ENCODE data around the gene VPS13D. TPM values are rescaled to one million over a fixed set of nuclear protein-coding genes. Genes with fewer than 3 reads are reported as not detected.
A peak's percentile ranks its signal among the peaks of the same experiment; 100 is the strongest.

VPS13D gene
- total RNA-seq, 1 donor from 2014 or later, result 28.3 TPM

DNA sequence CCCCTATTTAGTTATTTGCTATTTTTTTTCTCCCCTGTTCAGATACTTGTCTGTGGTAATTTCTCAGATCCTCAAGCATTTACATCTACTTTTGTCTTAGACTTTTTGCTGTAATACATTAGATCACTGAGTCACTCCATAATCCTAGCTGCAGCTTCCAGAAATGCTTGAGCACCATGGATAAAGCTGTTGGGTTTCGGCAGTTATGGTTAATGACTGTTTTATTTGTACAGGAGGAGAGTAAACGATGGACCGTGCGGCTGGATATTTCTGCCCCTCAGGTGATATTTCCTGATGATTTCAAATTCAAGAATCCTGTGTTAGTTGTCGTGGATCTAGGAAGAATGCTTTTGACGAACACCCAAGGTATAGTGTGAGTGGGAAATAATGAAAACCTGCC, 42.9 kb downstream of the VPS13D start:
- intact Hi-C loops (cut with DNase I), result no loop called here
- no peaks in the 10 kb centered on the region for H3K9me3 ChIP-seq
- no peak overlapping the region for H3K4me3 ChIP-seq
- no peak overlapping the region for H3K27ac ChIP-seq
- H3K36me3 ChIP-seq, result peaks cover 65 to 92% of the 10 kb centered on the region in 2 donors
- DNase-seq (ENCODE audit: low spot score in 2 of 2), result no peak
- no peaks in the 10 kb centered on the region for H3K27me3 ChIP-seq
- TF ChIP-seq, protein P1, sequence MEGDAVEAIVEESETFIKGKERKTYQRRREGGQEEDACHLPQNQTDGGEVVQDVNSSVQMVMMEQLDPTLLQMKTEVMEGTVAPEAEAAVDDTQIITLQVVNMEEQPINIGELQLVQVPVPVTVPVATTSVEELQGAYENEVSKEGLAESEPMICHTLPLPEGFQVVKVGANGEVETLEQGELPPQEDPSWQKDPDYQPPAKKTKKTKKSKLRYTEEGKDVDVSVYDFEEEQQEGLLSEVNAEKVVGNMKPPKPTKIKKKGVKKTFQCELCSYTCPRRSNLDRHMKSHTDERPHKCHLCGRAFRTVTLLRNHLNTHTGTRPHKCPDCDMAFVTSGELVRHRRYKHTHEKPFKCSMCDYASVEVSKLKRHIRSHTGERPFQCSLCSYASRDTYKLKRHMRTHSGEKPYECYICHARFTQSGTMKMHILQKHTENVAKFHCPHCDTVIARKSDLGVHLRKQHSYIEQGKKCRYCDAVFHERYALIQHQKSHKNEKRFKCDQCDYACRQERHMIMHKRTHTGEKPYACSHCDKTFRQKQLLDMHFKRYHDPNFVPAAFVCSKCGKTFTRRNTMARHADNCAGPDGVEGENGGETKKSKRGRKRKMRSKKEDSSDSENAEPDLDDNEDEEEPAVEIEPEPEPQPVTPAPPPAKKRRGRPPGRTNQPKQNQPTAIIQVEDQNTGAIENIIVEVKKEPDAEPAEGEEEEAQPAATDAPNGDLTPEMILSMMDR (IDR thresholded peaks at IDR 0.05), result no peak
- no peaks in the 10 kb centered on the region for H3K4me1 ChIP-seq

DNA sequence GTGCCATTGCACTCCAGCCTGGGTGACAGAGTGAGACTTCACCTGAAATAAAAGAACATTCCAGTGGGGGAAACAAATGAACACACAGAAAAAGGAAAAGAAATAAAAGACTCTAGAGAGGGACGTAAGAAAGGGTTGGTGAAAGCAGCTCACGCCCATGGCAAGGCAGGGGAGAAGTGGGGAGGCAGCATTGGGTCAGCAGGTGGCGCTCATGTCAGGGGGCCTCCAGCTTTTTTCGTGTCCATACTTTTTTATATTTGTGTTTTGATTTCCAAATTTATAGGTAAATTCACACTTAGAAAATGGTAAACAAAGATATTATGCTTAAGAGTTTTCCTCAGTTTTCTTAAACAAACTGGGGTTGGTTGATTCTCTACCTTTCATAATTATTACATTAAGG, 45.5 kb downstream of the VPS13D start:
- DNase-seq (ENCODE audit: low spot score in 2 of 2), result no peak

DNA sequence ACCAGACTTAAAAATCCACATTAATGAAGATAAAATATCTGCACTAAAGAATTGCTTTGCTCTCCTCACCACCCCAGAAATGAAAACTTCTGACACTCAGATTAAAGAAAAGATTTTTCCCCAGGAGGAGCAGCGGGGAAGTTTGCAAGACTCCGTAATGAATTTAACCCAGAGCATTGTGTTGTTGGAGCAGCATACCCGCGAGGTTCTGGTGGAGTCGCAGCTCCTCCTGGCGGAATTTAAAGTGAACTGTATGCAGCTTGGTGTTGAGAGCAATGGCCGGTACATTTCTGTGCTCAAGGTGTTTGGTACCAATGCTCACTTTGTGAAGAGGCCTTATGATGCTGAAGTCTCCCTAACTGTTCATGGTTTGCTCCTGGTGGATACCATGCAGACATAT, 46.4 kb downstream of the VPS13D start:
- Histone ChIP-seq H3K4me1 (no peaks in the 10 kb centered on the region), H3K27ac (no peak overlapping the region), H3K4me3 (no peak overlapping the region), H3K27me3 (no peaks in the 10 kb centered on the region), H3K36me3 (peaks cover 43 to 73% of the 10 kb centered on the region in 2 donors), H3K9me3 (no peaks in the 10 kb centered on the region)
- intact Hi-C loops (cut with DNase I), result loop anchor here (5.0 kb wide), 1 partner anchor 346 kb away; no protein-coding TSS in a partner anchor
- no peak for DNase-seq (ENCODE audit: low spot score in 2 of 2)
- TF ChIP-seq, protein P1 (IDR thresholded peaks at IDR 0.05), result peak; percentile 29 to 53 (median 37)

More for the DNA sequence above, 45.5 kb downstream of the VPS13D start:
- no peak overlapping the region for H3K4me3 ChIP-seq
- no peaks in the 10 kb centered on the region for H3K27me3 ChIP-seq
- no peak overlapping the region for H3K27ac ChIP-seq
- no peaks in the 10 kb centered on the region for H3K4me1 ChIP-seq
- intact Hi-C loops (cut with DNase I), result loop anchor here (2.0 to 5.0 kb wide), 2 partner anchors 347 to 383 kb away; no protein-coding TSS in a partner anchor
- TF ChIP-seq, protein P1 (IDR thresholded peaks at IDR 0.05), result peak in 2 of 3 experiments; percentile 67 to 72
- H3K9me3 ChIP-seq, result no peaks in the 10 kb centered on the region
- peaks cover 46 to 79% of the 10 kb centered on the region in 2 donors for H3K36me3 ChIP-seq

DNA sequence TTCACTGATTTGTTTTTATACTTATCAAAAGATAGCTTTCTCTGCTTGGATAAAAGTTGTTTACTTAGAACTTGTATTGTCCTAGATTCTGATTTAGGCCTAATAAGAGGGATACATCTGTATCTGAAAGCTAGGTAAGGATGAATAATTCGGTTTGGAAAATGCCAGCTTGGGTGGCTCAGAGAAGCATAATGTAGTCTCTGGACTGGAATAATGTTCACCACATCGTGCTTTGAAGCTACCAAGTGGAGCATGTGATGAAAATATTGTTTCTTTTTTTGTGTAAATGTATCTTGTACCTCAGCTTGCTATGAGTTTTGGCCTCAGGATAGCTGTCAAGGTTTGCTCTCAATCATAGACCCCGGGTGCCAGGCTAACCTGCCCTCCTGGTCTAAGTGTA, 49.2 kb downstream of the VPS13D start:
- H3K36me3 ChIP-seq, result peaks cover 54 to 72% of the 10 kb centered on the region in 2 donors
- DNase-seq (ENCODE audit: low spot score in 2 of 2), result no peak
- intact Hi-C loops (cut with DNase I), result loop anchor here (5.0 kb wide), 1 partner anchor 343 kb away; no protein-coding TSS in a partner anchor
- no peaks in the 10 kb centered on the region for H3K27me3 ChIP-seq
- no peaks in the 10 kb centered on the region for H3K4me1 ChIP-seq
- H3K4me3 ChIP-seq, result no peak overlapping the region
- TF ChIP-seq, protein P1 (IDR thresholded peaks at IDR 0.05), result no peak
- no peak overlapping the region for H3K27ac ChIP-seq
- no peaks in the 10 kb centered on the region for H3K9me3 ChIP-seq

DNA sequence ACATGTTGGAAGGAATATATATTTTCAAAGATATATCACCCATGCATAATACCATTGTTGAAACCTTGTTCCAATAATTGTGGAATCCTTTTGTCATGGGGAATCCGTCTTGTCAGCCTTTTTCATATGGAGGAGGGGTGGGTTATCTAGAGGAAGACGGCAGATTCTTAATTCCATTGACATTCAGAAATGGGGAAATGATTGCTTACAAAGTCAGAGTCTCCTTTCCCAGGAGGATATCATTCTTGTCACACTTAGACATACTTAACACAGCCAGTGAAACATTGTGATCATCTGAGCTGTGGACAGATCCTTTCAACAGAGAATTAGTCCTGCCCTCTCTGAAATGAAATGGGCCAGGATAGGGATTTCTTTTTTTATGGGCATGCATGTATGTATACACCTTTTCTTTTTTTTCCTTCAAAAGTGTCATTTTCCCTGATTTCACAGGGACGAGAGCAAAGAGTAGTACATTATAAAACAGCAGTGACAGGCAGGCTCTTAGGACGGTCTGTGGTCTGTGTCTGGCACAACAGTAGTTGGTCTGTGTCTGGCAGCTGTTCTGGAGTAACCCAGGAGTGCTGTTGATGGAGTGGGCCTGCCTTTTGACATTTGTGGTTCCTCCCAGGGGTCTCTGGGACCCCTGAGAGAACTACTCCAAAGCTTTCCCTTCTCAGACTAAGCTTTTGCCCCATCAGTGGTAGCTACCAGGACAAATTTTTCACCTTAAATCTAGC, 50.1 kb downstream of the VPS13D start:
- no peak for DNase-seq (ENCODE audit: low spot score in 2 of 2)
- Histone ChIP-seq H3K9me3 (no peaks in the 10 kb centered on the region), H3K27ac (no peak overlapping the region), H3K36me3 (peaks cover 58 to 72% of the 10 kb centered on the region in 2 donors), H3K4me1 (no peaks in the 10 kb centered on the region), H3K27me3 (no peaks in the 10 kb centered on the region), H3K4me3 (no peak overlapping the region)
- TF ChIP-seq, protein P1 (IDR thresholded peaks at IDR 0.05), result no peak
- intact Hi-C loops (cut with DNase I), result loop anchor here (5.0 kb wide), 1 partner anchor 342 kb away; no protein-coding TSS in a partner anchor
